ENCODE measurements around the gene HYPK. TPM values are rescaled to one million over a fixed set of nuclear protein-coding genes. Genes with fewer than 3 reads are reported as not detected.
"Not testable (repeated sequence)": the region's sequence is repeated elsewhere in the genome, so short reads cannot be mapped to it uniquely, and the experiment has no call there.

HYPK gene
- total RNA-seq, 2 experiments from 2014 or later, result 19.6 to 21.1 TPM

GRCh38 chr15:43826508-43827341 is 26.3 kb downstream of the HYPK start, which contains the start of gene WDR76:
WDR76 (plus strand) TSS chr15:43827002; CDS start chr15:43827033, 31 bp downstream.
- CTCF ChIA-PET, result interaction anchor here (1.0 to 2.1 kb wide), 5 partner anchors 17 to 77 kb away, joined by 3 to 6 read pairs (median 4); partner anchors contain the start of gene ELL3

GRCh38 chr15:43828061-43828657 is 27.8 kb downstream of the HYPK start:
- H3K27ac Mint-ChIP-seq, result peak overlapping the region; percentile 98
- DNase-seq, result peak; percentile 64
- no peaks in the 10 kb centered on the region for H3K27me3 Mint-ChIP-seq (ENCODE audit: low read depth)
- CTCF ChIA-PET, result interaction anchor here (0.6 to 2.1 kb wide), 4 partner anchors 16 to 305 kb away, joined by 3 to 6 read pairs (median 4); partner anchors contain the start of gene ELL3
- intact Hi-C loops (cut with micrococcal nuclease), result loop anchor here (1.0 to 10.0 kb wide), 5 partner anchors 78 to 1577 kb away; partner anchors contain the start of genes B2M, FRMD5 and PATL2
- peaks cover 42% of the 10 kb centered on the region for H3K36me3 Mint-ChIP-seq (ENCODE audit: low read depth)
- peaks cover 2% of the 10 kb centered on the region for H3K9me3 Mint-ChIP-seq
- peaks cover 46% of the 10 kb centered on the region for H3K4me1 Mint-ChIP-seq (ENCODE audit: low read depth)
- H3K4me3 Mint-ChIP-seq, result peak overlapping the region; percentile 95

More at GRCh38 chr15:43826508-43827341, 26.3 kb downstream of the HYPK start, which contains the start of gene WDR76:
- Mint-ChIP-seq H3K9me3 (peaks cover 2% of the 10 kb centered on the region), H3K4me1 (ENCODE audit: low read depth) (peaks cover 52% of the 10 kb centered on the region), H3K27ac (peak within 1 kb of the TSS; percentile 98), H3K4me3 (peak within 1 kb of the TSS; percentile 95), H3K36me3 (ENCODE audit: low read depth) (peaks cover 34% of the 10 kb centered on the region), H3K27me3 (ENCODE audit: low read depth) (no peaks in the 10 kb centered on the region)
- intact Hi-C loops (cut with micrococcal nuclease), result loop anchor here (1.0 to 10.0 kb wide), 6 partner anchors 49 to 1578 kb away; partner anchors contain the start of genes B2M, EIF3J, FRMD5 and PATL2
- peak; percentile 89 for DNase-seq

GRCh38 chr15:43829951-43830540 is 29.6 kb downstream of the HYPK start:
- H3K9me3 Mint-ChIP-seq; DNase-seq; H3K27me3 Mint-ChIP-seq (ENCODE audit: low read depth): not testable (repeated sequence)
- intact Hi-C loops (cut with micrococcal nuclease), result loop anchor here (5.0 to 10.0 kb wide), 4 partner anchors 365 to 1575 kb away; partner anchors contain the start of genes B2M, FRMD5 and PATL2
- CTCF ChIA-PET, result interaction anchor here (0.6 kb wide), 1 partner anchor 11 kb away, joined by 3 read pairs; no protein-coding TSS in a partner anchor
- Mint-ChIP-seq H3K36me3 (ENCODE audit: low read depth) (peaks cover 43% of the 10 kb centered on the region), H3K4me3 (peak overlapping the region; percentile 29), H3K4me1 (ENCODE audit: low read depth) (peaks cover 38% of the 10 kb centered on the region), H3K27ac (peak overlapping the region; percentile 13)

- intact Hi-C loops (cut with micrococcal nuclease); DNase-seq; H3K4me3 Mint-ChIP-seq; H3K9me3 Mint-ChIP-seq; H3K27ac Mint-ChIP-seq; H3K27me3 Mint-ChIP-seq (ENCODE audit: low read depth): not testable (repeated sequence)
- Mint-ChIP-seq H3K4me1 (ENCODE audit: low read depth) (peaks cover 37% of the 10 kb centered on the region), H3K36me3 (ENCODE audit: low read depth) (peaks cover 47% of the 10 kb centered on the region)
- CTCF ChIA-PET, result interaction anchor here (0.6 kb wide), 3 partner anchors 11 to 430 kb away, joined by 3 read pairs; no protein-coding TSS in a partner anchor
Measured at GRCh38 chr15:43830691-43831275, 30.4 kb downstream of the HYPK start.

GRCh38 chr15:43831519-43832052 is 31.2 kb downstream of the HYPK start:
- Mint-ChIP-seq H3K4me1 (ENCODE audit: low read depth) (peaks cover 31% of the 10 kb centered on the region), H3K36me3 (ENCODE audit: low read depth) (peaks cover 52% of the 10 kb centered on the region)
- H3K27ac Mint-ChIP-seq; H3K4me3 Mint-ChIP-seq; H3K27me3 Mint-ChIP-seq (ENCODE audit: low read depth); H3K9me3 Mint-ChIP-seq; DNase-seq; intact Hi-C loops (cut with micrococcal nuclease): not testable (repeated sequence)
- CTCF ChIA-PET, result interaction anchor here (0.6 kb wide), 2 partner anchors 15 to 430 kb away, joined by 3 read pairs; no protein-coding TSS in a partner anchor

- H3K4me3 Mint-ChIP-seq; H3K9me3 Mint-ChIP-seq; H3K27ac Mint-ChIP-seq; DNase-seq; intact Hi-C loops (cut with micrococcal nuclease); H3K27me3 Mint-ChIP-seq (ENCODE audit: low read depth): not testable (repeated sequence)
- Mint-ChIP-seq H3K36me3 (ENCODE audit: low read depth) (peaks cover 56% of the 10 kb centered on the region), H3K4me1 (ENCODE audit: low read depth) (peaks cover 33% of the 10 kb centered on the region)
- CTCF ChIA-PET, result interaction anchor here (0.6 kb wide), 1 partner anchor 714 kb away, joined by 3 read pairs; no protein-coding TSS in a partner anchor
Measured at GRCh38 chr15:43832485-43832884, 32.1 kb downstream of the HYPK start.

- CTCF ChIA-PET, result interaction anchor here (0.6 kb wide), 1 partner anchor 64 kb away, joined by 3 read pairs; no protein-coding TSS in a partner anchor
- H3K27ac Mint-ChIP-seq, result no peak overlapping the region
- peaks cover 40% of the 10 kb centered on the region for H3K36me3 Mint-ChIP-seq (ENCODE audit: low read depth)
- H3K9me3 Mint-ChIP-seq, result no peaks in the 10 kb centered on the region
- H3K4me1 Mint-ChIP-seq (ENCODE audit: low read depth), result no peaks in the 10 kb centered on the region
- no peak overlapping the region for H3K4me3 Mint-ChIP-seq
- H3K27me3 Mint-ChIP-seq (ENCODE audit: low read depth), result no peaks in the 10 kb centered on the region
- intact Hi-C loops (cut with micrococcal nuclease), result no loop called here
- DNase-seq, result no peak
Measured at GRCh38 chr15:43845421-43845820, 45.0 kb downstream of the HYPK start.

GRCh38 chr15:43851251-43851650 is 50.9 kb downstream of the HYPK start:
- Mint-ChIP-seq H3K4me1 (ENCODE audit: low read depth) (no peaks in the 10 kb centered on the region), H3K27me3 (ENCODE audit: low read depth) (no peaks in the 10 kb centered on the region), H3K36me3 (ENCODE audit: low read depth) (peaks cover 52% of the 10 kb centered on the region), H3K9me3 (no peaks in the 10 kb centered on the region), H3K4me3 (no peak overlapping the region), H3K27ac (no peak overlapping the region)
- intact Hi-C loops (cut with micrococcal nuclease), result no loop called here
- CTCF ChIA-PET, result no interaction called here
- no peak for DNase-seq

GRCh38 chr15:43852607-43853006 is 52.2 kb downstream of the HYPK start:
- DNase-seq, result no peak
- H3K36me3 Mint-ChIP-seq (ENCODE audit: low read depth), result peaks cover 62% of the 10 kb centered on the region
- no peaks in the 10 kb centered on the region for H3K27me3 Mint-ChIP-seq (ENCODE audit: low read depth)
- H3K4me3 Mint-ChIP-seq, result no peak overlapping the region
- no peaks in the 10 kb centered on the region for H3K4me1 Mint-ChIP-seq (ENCODE audit: low read depth)
- intact Hi-C loops (cut with micrococcal nuclease), result no loop called here
- CTCF ChIA-PET, result no interaction called here
- no peaks in the 10 kb centered on the region for H3K9me3 Mint-ChIP-seq
- no peak overlapping the region for H3K27ac Mint-ChIP-seq

Measured in activated naive CD4-positive, alpha-beta T cell treated with anti-CD3 and anti-CD28 coated beads for 36 hours (primary cell).